ENCODE results near the gene ARMC12. TPM values are rescaled to one million over a fixed set of nuclear protein-coding genes. Genes with fewer than 3 reads are reported as not detected.

The ARMC12 gene
- total and polyA plus RNA-seq, 2 of the 13 experiments (the other 11 are each of a cell fraction or from before 2014, with no cell fraction given): 1.3 TPM; not detected in 1

DNA sequence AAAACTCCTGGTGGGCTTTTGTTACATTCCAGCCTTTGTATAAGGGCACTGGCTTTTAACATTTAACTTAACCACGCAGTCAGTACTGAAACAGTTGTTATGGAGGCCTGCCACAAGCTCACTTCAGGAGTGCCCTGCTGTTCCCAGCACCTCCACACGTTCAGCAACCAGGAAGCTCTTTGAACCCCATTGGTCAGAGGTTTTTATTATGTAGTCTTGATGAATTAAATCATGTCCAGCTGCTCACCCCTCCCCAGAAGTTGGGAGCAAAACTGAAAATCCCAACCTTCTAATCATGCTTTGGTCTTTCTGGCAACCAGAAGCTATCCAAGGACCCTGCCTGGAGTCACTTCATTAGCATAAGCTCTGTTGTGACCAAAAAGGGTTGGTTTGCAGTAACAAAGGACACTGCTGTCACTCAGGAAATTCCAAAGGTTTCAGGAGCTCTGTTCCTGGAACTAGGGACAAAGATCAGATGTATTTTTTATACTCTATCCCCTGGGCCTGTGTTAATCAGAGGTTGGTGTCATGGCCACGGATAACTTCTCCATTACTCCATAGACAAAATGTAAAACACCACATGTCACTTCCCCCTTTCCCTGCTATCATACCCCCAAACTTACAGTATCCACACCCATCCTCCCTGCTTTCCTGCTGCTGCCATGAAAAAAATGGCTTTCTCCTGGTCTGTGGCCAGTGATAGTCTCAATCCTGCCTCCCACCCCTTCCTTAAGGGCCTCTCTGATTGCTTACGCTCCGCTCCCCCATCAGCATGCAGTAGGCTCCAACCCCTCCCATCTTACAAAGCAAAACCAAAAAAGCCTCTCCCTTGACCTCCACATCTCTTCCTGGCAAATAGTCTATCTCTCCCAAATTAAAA is 3.1 kb downstream of the ARMC12 start (continued):
- TF ChIP-seq DPF2 (CRISPR knock-in tag; IDR thresholded peaks at IDR 0.05; ENCODE audit: borderline replicate concordance, low read depth): no peak; the same call in 1 of the 2 replicates
- peak; percentile 39; the same call in 1 of the 2 replicates for TF ChIP-seq ZMYM4 (CRISPR knock-in tag; IDR thresholded peaks at IDR 0.05)
- TF ChIP-seq HNRNPH1 (optimal IDR thresholded peaks at IDR 0.05; ENCODE audit: low read depth, low read length): no peak
- TF ChIP-seq, protein P1, sequence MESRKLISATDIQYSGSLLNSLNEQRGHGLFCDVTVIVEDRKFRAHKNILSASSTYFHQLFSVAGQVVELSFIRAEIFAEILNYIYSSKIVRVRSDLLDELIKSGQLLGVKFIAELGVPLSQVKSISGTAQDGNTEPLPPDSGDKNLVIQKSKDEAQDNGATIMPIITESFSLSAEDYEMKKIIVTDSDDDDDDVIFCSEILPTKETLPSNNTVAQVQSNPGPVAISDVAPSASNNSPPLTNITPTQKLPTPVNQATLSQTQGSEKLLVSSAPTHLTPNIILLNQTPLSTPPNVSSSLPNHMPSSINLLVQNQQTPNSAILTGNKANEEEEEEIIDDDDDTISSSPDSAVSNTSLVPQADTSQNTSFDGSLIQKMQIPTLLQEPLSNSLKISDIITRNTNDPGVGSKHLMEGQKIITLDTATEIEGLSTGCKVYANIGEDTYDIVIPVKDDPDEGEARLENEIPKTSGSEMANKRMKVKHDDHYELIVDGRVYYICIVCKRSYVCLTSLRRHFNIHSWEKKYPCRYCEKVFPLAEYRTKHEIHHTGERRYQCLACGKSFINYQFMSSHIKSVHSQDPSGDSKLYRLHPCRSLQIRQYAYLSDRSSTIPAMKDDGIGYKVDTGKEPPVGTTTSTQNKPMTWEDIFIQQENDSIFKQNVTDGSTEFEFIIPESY (CRISPR knock-in tag; IDR thresholded peaks at IDR 0.05): no peak
- TF ChIP-seq, protein P2, sequence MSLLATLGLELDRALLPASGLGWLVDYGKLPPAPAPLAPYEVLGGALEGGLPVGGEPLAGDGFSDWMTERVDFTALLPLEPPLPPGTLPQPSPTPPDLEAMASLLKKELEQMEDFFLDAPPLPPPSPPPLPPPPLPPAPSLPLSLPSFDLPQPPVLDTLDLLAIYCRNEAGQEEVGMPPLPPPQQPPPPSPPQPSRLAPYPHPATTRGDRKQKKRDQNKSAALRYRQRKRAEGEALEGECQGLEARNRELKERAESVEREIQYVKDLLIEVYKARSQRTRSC (CRISPR knock-in tag; IDR thresholded peaks at IDR 0.05; ENCODE audit: low read depth): no peak
- peak; percentile 46; the same call in 1 of the 2 replicates for TF ChIP-seq GATAD2A (CRISPR knock-in tag; IDR thresholded peaks at IDR 0.05)
- TF ChIP-seq TEAD2 (CRISPR knock-in tag; IDR thresholded peaks at IDR 0.05): no peak
- TF ChIP-seq GABPB1 (CRISPR knock-in tag; IDR thresholded peaks at IDR 0.05): no peak
- TF ChIP-seq SNAPC2 (CRISPR knock-in tag; IDR thresholded peaks at IDR 0.05): no peak
- no peak for TF ChIP-seq EZH2 (conservative IDR thresholded peaks at IDR 0.05; ENCODE audit: low read depth, low read length)
- TF ChIP-seq SP5 (CRISPR knock-in tag; IDR thresholded peaks at IDR 0.05; ENCODE audit: borderline replicate concordance, low read depth): no peak
- peak; percentile 64; the same call in 1 of the 2 replicates for TF ChIP-seq POGZ (CRISPR knock-in tag; IDR thresholded peaks at IDR 0.05)
- TF ChIP-seq ZNF614 (CRISPR knock-in tag; IDR thresholded peaks at IDR 0.05; ENCODE audit: borderline replicate concordance): peak; percentile 74
- TF ChIP-seq, protein P3, sequence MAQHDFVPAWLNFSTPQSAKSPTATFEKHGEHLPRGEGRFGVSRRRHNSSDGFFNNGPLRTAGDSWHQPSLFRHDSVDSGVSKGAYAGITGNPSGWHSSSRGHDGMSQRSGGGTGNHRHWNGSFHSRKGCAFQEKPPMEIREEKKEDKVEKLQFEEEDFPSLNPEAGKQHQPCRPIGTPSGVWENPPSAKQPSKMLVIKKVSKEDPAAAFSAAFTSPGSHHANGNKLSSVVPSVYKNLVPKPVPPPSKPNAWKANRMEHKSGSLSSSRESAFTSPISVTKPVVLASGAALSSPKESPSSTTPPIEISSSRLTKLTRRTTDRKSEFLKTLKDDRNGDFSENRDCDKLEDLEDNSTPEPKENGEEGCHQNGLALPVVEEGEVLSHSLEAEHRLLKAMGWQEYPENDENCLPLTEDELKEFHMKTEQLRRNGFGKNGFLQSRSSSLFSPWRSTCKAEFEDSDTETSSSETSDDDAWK (CRISPR knock-in tag; IDR thresholded peaks at IDR 0.05): no peak
- no peak for TF ChIP-seq ZNF773 (CRISPR knock-in tag; IDR thresholded peaks at IDR 0.05; ENCODE audit: borderline replicate concordance)
- TF ChIP-seq BRCA1 (CRISPR knock-in tag; IDR thresholded peaks at IDR 0.05): no peak
- TF ChIP-seq, protein P4, sequence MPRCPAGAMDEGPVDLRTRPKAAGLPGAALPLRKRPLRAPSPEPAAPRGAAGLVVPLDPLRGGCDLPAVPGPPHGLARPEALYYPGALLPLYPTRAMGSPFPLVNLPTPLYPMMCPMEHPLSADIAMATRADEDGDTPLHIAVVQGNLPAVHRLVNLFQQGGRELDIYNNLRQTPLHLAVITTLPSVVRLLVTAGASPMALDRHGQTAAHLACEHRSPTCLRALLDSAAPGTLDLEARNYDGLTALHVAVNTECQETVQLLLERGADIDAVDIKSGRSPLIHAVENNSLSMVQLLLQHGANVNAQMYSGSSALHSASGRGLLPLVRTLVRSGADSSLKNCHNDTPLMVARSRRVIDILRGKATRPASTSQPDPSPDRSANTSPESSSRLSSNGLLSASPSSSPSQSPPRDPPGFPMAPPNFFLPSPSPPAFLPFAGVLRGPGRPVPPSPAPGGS (CRISPR knock-in tag; IDR thresholded peaks at IDR 0.05): no peak
- no peak for TF ChIP-seq NKX3-1 (CRISPR knock-in tag; IDR thresholded peaks at IDR 0.05)
- no peak for TF ChIP-seq TCF7L2 (IDR thresholded peaks at IDR 0.05; ENCODE audit: low read depth, low read length)
- TF ChIP-seq, protein P5, sequence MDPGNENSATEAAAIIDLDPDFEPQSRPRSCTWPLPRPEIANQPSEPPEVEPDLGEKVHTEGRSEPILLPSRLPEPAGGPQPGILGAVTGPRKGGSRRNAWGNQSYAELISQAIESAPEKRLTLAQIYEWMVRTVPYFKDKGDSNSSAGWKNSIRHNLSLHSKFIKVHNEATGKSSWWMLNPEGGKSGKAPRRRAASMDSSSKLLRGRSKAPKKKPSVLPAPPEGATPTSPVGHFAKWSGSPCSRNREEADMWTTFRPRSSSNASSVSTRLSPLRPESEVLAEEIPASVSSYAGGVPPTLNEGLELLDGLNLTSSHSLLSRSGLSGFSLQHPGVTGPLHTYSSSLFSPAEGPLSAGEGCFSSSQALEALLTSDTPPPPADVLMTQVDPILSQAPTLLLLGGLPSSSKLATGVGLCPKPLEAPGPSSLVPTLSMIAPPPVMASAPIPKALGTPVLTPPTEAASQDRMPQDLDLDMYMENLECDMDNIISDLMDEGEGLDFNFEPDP (CRISPR knock-in tag; conservative IDR thresholded peaks at IDR 0.05): no peak
- TF ChIP-seq ZNF326 (CRISPR knock-in tag; IDR thresholded peaks at IDR 0.05; ENCODE audit: borderline replicate concordance): no peak
- TF ChIP-seq ZNF672 (CRISPR knock-in tag; IDR thresholded peaks at IDR 0.05): no peak

Measured in HepG2 (cell line).